DMS153 treated with DMSO at 0.1 percent for 48 hours (cell line): ENCODE measurements around the gene OPTC.

ENCODE experiments used
- DNase-seq: peaks from one replicate; lab custom pipeline; 2025; ENCODE audit not compliant: unreplicated experiment; lab: John Stamatoyannopoulos, UW

The OPTC gene

GRCh38 chr1:203534012-203534411, 40.1 kb downstream of the OPTC start:
- DNase-seq, result no peak

GRCh38 chr1:203534526-203534925, 40.6 kb downstream of the OPTC start:
- no peak for DNase-seq

- no peak for DNase-seq
Measured at GRCh38 chr1:203536575-203536974, 42.6 kb downstream of the OPTC start.

DNA sequence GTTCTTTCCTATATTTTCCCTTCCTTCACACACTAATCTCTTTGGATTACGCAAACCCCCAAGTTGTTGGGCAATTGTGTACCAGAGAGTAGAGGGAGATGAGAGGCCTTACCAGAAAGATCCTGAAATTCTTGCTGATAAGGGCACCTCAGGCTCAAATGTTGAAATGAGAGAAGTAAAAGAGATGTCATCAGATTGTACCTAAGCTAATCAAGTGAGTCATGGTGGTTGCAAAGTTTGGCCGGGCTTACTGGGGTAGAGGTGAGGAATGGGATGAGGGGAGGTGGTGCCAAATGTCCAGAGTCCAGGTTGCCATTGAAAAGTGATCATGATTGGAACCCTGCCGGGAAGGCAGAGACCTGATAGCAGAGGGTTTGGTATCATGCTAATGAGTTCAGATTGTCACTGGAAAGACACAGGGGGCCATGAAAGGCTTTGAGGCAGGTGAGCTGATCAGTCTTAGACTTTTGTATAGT, 43.1 kb downstream of the OPTC start:
- DNase-seq, result no peak

DNA sequence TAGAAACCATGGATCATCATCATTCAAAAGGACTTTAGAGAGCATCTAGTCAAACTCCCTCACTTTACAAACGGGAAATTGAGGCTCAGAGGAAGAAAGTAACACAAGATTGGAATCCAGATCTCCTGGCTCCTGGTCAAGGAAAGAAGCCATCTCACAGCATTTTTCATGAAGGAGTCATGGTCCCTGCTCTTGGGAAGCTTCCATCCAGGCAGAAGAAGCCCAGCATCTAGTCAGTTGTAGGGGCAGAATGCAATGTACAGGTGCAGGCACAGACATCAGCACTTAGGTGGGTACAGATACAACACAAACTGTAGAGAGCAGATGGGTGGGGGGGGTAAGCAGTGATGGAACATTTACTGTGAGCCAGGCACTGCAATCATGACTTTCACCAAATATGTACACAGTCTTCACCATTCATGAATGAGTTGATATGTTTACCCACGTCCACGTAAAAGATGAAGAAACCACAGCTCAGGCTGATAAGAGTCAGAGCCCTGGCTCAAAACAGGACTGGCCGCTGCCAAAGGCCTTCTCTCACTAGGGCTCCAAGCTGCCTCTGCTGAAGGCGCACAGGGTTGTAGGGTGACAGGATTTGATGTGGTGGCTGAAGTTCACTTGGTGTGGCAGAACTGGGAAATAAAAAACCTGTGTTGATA, 44.0 kb downstream of the OPTC start:
- no peak for DNase-seq

DNA sequence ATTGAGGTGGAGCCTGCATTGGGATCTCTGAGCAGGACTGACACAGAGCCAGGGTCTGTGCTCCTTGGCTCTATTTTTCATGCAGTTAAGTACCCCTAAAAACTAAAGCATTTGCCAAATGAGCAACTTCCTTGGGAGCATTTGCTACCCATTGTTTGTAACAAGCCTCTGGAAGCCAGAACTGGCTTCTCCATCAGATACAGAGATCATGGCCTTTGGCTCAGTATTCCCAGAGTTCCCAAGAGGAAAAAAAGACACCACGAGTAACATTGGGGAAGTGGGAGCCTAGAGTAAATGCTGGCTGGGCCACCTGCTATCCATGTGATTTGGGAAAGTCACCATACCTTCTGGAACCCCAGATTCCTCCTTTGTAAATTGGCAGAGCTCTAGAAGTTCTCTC, 44.8 kb downstream of the OPTC start:
- no peak for DNase-seq

DNA sequence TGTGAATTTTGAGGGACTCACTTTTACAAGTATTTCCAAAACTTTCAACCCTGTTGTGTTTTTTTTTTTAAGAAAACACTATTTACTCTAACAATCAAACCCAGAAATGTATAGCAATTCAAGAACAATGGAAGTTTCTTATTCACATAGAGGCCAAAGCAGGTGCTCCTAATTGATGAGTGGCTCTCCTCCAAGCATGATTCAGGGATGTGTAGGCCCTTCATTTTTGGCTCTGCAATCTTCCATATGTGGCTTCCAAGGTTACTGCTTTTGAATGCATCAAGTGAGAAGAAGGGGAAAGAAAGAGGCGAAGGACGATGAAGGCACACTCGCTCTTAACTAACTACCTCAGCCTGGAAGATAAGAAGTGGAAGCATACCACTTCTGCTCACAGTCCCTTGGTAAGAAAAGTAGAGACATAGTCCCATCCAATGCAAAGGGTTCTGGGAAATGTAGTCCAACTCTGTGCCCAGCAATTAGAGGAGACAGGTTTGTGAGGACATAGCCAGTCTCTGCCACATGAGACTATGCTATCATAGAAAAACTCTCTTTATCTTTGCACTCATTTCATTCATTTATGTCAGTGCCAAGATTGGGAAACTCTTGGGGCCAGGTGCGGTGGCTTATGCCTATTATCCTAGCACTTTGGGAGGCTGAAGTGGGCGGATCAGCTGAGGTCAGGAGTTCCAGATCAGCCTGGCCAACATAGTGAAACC, 46.0 kb downstream of the OPTC start:
- DNase-seq, result no peak

DNA sequence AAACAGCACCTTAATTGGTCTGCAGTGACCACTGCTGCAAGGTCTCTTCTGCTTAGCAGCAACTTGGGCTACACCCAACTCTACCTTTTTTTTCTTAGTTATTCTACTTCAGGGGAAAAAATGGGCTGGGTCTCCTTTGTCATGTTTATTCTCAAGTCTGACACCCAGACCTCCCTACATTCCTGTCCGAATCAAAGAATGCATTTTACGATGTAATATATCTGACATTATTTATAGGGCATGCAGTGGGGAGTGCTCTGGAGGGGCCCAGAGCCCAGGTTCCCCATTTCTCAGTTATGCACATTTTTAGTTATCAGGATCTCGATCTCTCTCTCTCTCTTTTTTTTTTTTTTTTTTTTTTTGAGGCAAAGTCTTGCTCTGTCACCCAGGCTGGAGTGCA, 50.5 kb downstream of the OPTC start:
- no peak for DNase-seq

DNA sequence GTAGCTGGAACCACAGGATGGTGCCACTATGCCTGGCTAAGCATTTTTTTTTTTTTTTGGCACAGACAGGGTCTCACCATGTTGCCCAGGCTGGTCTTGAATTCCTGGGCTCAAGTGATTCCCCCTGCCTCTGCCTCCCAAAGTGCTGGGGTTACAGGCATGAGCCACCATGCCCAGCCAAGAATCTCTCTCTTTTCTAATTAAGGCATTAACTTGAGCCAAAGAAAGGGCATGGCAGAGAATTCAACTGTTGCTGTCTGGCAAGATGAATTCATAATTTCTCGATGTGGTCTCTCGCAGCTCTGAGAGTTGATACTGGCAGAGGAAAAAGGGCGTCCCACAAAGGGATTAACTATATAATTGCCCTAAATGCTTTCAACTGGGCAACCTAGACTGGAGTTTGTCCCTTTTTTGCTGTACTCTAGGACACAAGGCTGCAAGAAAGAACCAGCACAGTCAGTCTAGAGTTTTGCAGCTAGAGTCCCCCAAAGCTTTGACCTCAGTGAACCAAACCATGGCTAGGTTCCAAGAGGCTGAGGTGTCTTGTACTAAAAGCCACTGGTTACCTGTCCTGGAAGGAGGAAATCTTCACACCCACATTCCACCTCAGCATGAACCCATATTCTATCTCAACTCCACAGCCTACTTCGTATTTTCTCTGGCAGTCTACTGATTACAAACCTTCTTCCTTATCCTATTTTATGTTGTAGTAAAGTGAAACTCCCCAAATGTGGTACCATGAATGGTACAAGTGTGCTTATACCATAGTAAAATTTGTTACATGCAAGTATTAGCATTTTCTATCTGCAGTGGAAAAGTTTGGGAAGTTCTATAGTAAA, 51.2 kb downstream of the OPTC start:
- DNase-seq, result no peak

DNA sequence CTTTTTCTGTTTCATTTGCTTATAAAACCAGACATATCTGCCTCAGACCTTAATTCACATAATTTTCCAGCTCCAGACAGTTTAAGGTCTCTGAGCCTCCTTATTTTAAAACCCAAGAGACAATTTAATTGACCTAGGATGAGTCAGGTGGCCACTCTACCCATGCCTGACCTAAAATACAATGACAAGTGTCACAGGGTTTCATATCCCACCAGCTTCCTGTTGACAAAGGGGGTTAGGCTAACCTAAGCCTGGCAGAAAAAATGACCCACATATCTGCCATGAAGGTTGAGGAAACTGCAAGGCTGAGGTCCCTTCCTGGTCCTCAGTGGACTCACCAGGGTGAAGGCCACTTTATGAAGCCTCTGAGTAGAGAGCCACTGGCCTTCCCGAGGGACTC, 52.3 kb downstream of the OPTC start:
- DNase-seq, result no peak

- DNase-seq, result no peak
Measured at GRCh38 chr1:203547147-203547546, 53.2 kb downstream of the OPTC start.

DNA sequence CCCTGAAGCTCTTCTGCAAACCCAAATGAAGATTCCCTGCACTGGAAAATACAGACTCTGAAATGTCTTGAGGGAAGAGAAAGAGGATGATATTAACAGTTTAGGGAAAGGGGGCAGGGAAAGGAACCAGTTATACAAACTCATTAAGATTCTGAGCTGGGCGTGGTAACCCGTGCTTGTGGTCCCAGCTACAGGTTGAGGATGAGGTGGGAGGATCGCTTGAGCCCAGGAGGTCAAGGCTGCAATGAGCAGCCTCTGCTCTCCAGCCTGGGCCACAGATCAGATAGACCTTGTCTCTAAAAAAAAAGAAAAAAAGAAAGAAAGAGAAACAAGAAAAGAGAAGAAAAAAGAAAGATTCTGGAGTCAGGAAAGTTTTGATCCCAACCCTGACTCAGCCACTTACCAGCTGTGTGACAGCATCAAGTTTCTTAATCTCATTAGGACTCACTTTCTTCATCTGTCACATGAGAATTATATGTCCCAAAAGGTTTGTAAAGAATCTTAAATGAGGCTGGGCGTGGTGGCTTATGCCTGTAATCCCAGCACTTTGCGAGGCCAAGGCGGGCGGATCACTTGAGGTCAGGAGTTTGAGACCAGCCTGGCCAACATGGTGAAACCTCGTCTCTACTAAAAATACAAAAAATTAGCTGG, 53.9 kb downstream of the OPTC start:
- DNase-seq, result no peak

DNA sequence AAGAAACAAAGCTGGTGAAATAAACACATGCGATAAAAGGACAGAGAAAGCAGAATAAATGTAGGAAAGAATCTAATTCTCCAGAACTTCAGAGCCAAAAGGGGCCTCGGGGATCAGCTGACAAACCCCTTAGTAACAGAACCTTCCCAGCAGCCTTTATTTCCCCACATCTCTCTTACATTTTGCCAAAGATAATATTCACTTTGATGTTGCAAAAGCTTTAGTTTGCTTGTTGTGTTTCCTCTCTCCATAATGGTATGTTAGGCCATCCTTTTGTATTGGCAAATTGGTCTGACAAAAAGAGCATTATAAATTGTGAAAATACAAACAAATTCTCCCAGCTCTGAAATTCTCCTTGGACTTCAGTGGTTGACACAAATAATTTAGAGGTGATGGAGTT, 54.9 kb downstream of the OPTC start:
- DNase-seq, result no peak

- DNase-seq, result no peak
Measured at GRCh38 chr1:203549309-203549708, 55.4 kb downstream of the OPTC start.

DNA sequence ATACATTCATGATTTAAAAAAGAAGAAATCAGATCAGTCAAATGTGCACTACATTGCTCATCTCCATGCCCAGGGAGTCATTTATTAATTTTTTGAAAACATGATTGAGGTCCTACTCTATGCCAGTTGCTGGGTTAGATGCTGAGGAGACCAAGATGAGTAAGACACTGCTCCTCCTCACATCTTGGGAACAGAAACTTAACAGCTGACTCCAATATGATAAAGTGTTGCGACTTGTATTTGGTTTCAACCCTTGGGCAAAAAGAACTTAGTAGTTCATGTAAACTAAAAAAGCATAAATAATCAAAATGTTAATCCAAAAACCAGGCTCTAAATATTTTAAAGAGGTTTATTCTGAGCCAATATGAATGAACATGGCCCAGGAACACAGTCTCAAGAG, 56.9 kb downstream of the OPTC start:
- DNase-seq, result no peak

GRCh38 chr1:203551550-203551949, 57.6 kb downstream of the OPTC start:
- no peak for DNase-seq

- no peak for DNase-seq
Measured at GRCh38 chr1:203553496-203553895, 59.5 kb downstream of the OPTC start.

GRCh38 chr1:203554071-203554470, 60.1 kb downstream of the OPTC start:
- no peak for DNase-seq

DNA sequence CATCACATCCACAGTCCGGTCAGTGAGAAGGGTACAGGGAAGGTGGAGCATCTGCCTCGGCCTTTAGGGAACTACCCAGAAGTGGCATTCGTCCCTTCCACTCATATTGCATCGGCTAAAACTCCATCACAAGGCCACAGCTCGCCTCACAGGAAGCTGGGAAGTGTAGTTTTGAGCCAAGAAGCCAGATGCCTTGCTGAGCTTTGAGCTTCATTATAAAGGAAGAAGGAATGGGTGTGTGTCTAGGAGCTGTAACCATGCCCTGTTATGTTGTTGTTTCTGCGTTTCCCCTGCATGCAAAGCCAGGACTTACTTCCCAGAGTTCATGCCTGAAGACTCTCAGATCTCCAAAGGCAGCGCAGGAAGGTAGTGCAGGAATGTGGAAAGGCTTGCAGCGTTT, 61.1 kb downstream of the OPTC start:
- DNase-seq, result no peak

- no peak for DNase-seq
Measured at GRCh38 chr1:203555511-203556046, 61.6 kb downstream of the OPTC start.
